GM23338 (cell line): Measurements from ENCODE around the gene LYZL2. TPM values are rescaled to one million over a fixed set of nuclear protein-coding genes. Genes with fewer than 3 reads are reported as not detected.
"Not testable (repeated sequence)": the region's sequence is repeated elsewhere in the genome, so short reads cannot be mapped to it uniquely, and the experiment has no call there.

ENCODE experiments used
- ATAC-seq: fragments of 200-7000 bp; cut with Tn5 transposase; 3 replicates; pipeline ENCODE4 v1.9.1; 2020
- DNase-seq: peaks from one replicate; pipeline ENCODE4 v3.0.0-alpha.2; 2015; ENCODE audit warnings: low spot score
- H2AFZ ChIP-seq: fragments of 200-600 bp; sonication (generic); 2 replicates; pipeline ENCODE4 v1.8.0; 2016; ENCODE audit warnings: antibody characterized with exemption, mild to moderate bottlenecking, moderate library complexity
- H3F3A ChIP-seq: fragments of 200-600 bp; sonication (generic); replicated peaks from 2 replicates; pipeline ENCODE4 v1.8.0; 2017; ENCODE audit warnings: antibody characterized with exemption, mixed run types, low read depth
- H3K27ac ChIP-seq: fragments of 200-600 bp; sonication (generic); 2 replicates; pipeline ENCODE4 v1.6.1; 2016; ENCODE audit warnings: low read depth
- H3K27me3 ChIP-seq: fragments of 200-600 bp; sonication (generic); 2 replicates; pipeline ENCODE4 v1.8.0; 2016; ENCODE audit warnings: mild to moderate bottlenecking, mixed run types, moderate library complexity; ENCODE audit not compliant: insufficient read depth
- H3K36me3 ChIP-seq: fragments of 200-600 bp; sonication (generic); 2 replicates; pipeline ENCODE4 v1.8.0; 2016; ENCODE audit warnings: mild to moderate bottlenecking; ENCODE audit not compliant: insufficient read depth
- H3K4me1 ChIP-seq: fragments of 200-600 bp; sonication (generic); 2 replicates; pipeline ENCODE4 v1.8.0; 2016; ENCODE audit warnings: mild to moderate bottlenecking, moderate library complexity; ENCODE audit not compliant: insufficient read depth
- H3K4me2 ChIP-seq: fragments of 200-600 bp; sonication (generic); 2 replicates; pipeline ENCODE4 v1.7.1; 2017; ENCODE audit warnings: mixed run types
- H3K4me3 ChIP-seq: fragments of 200-600 bp; sonication (generic); 2 replicates; pipeline ENCODE4 v1.6.1; 2016; ENCODE audit warnings: mixed run types
- H3K79me2 ChIP-seq: fragments of 200-600 bp; sonication (generic); replicated peaks from 2 replicates; pipeline ENCODE4 v1.8.0; 2017; ENCODE audit warnings: mild to moderate bottlenecking; ENCODE audit not compliant: insufficient read depth
- H3K9me2 ChIP-seq: fragments of 200-600 bp; sonication (generic); 2 replicates; pipeline ENCODE4 v1.8.0; 2017; ENCODE audit not compliant: insufficient read depth
- H4K20me1 ChIP-seq: fragments of 200-600 bp; sonication (generic); replicated peaks from 2 replicates; pipeline ENCODE4 v1.8.0; 2017; ENCODE audit warnings: mild to moderate bottlenecking; ENCODE audit not compliant: insufficient read depth
- H3K27ac Mint-ChIP-seq: 2 replicates; pipeline ENCODE4 v1.8.0; 2020; ENCODE audit warnings: inconsistent platforms, mild to moderate bottlenecking, moderate library complexity, mixed read lengths
- H3K27me3 Mint-ChIP-seq: 3 replicates; pipeline ENCODE4 v1.8.0; 2022; ENCODE audit warnings: low read depth, mild to moderate bottlenecking, moderate library complexity, mixed read lengths, inconsistent platforms; ENCODE audit not compliant: insufficient read depth, poor library complexity
- H3K36me3 Mint-ChIP-seq: 3 replicates; pipeline ENCODE4 v1.8.0; 2021; ENCODE audit warnings: low read depth, mild to moderate bottlenecking, inconsistent platforms, moderate library complexity, mixed read lengths
- H3K4me1 Mint-ChIP-seq: 3 replicates; pipeline ENCODE4 v1.8.0; 2020; ENCODE audit warnings: mild to moderate bottlenecking, inconsistent platforms, mixed read lengths
- H3K4me3 Mint-ChIP-seq: 3 replicates; pipeline ENCODE4 v1.8.0; 2021; ENCODE audit warnings: moderate library complexity, mild to moderate bottlenecking, inconsistent platforms, mixed read lengths
- H3K9me3 Mint-ChIP-seq: 3 replicates; pipeline ENCODE4 v1.8.0; 2020; ENCODE audit warnings: moderate library complexity, mild to moderate bottlenecking, inconsistent platforms, mixed read lengths
- EZH2 ChIP-seq: fragments of 200-600 bp; sonication (generic); IDR thresholded peaks from one replicate; pipeline ENCODE4 v1.8.0; 2017; ENCODE audit warnings: antibody characterized with exemption, mild to moderate bottlenecking, low read depth; ENCODE audit not compliant: unreplicated experiment
- JUNB ChIP-seq: IDR thresholded peaks from one replicate; pipeline ENCODE4 v1.6.1; 2016; ENCODE audit warnings: antibody characterized with exemption; ENCODE audit not compliant: unreplicated experiment
- NANOG ChIP-seq: IDR thresholded peaks from 2 replicates; pipeline ENCODE4 v1.6.1; 2016; ENCODE audit warnings: antibody characterized with exemption, borderline replicate concordance
- ZNF114 ChIP-seq: fragments of 250-450 bp; sonication (Bioruptor Pico); IDR thresholded peaks from 2 replicates; pipeline ENCODE4 v1.5.0; 2020; ENCODE audit warnings: mild to moderate bottlenecking, moderate library complexity
- ZNF331 ChIP-seq: fragments of 250-450 bp; sonication (Bioruptor Pico); IDR thresholded peaks from 2 replicates; pipeline ENCODE4 v1.5.0; 2020; ENCODE audit warnings: low read depth, mild to moderate bottlenecking, moderate library complexity
- polyA plus RNA-seq: library from polyadenylated mRNA; unstranded; fragments of >200 nt; fragmentation: Nextera tagmentation; extraction: Ambion mirVana; gene quantifications from 2 replicates; pipeline ENCODE4 v1.2.1, GENCODE V29; 2016
- total RNA-seq: library from RNA; depleted of rRNA; stranded (reverse); fragments of >200 nt; shearing (Covaris generic); gene quantifications from 2 replicates; pipeline ENCODE4 v1.2.3, GENCODE V29; 2014
- TF ChIP-seq, protein P1 (sequence below): fragments of 250-450 bp; sonication (Bioruptor Pico); IDR thresholded peaks from 2 replicates; pipeline ENCODE4 v1.5.0; 2020; ENCODE audit warnings: mild to moderate bottlenecking, moderate library complexity

Gene LYZL2
- total and polyA plus RNA-seq, 2 experiments from 2014 or later: not detected

DNA sequence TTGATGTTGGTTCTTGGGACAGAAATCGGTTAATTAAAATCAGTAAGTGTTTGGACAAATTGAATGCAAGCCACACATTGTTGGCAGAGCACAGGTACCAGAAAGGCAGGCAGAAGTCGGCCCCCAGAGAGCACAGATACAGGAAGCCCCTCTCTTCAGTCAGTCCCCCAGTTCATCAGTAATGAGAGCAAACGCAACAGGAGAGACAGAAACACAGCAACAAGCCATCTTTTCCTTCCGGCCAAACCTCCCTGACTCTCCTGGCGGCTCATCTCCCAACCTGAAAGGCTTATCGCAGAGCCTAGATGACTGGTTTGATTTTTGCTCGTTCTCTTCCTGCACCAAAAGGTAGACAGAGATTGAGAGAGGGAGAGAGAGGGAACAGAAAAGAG, 32.1 kb downstream of the LYZL2 start:
- Mint-ChIP-seq H3K27me3 (peaks cover 30% of the 10 kb centered on the region), H3K4me1 (peaks cover 42% of the 10 kb centered on the region), H3K4me3 (peak overlapping the region; percentile 56), H3K27ac (0 out of 2 replicates have a peak overlapping the region, but pooled peaks have one; percentile 18)
- H3K4me2 ChIP-seq: peak overlapping the region; percentile 76
- H3K9me3 Mint-ChIP-seq, H3K79me2 ChIP-seq, H3K36me3 ChIP-seq, H3F3A ChIP-seq, DNase-seq, H3K27ac ChIP-seq, H2AFZ ChIP-seq, H3K9me2 ChIP-seq, H3K36me3 Mint-ChIP-seq, H4K20me1 ChIP-seq: not testable (repeated sequence)
- peak overlapping the region; percentile 35 for H3K4me3 ChIP-seq
- peak; percentile 51 for ATAC-seq
- H3K27me3 ChIP-seq: peaks cover 33% of the 10 kb centered on the region
- H3K4me1 ChIP-seq: peaks cover 25% of the 10 kb centered on the region

GRCh38 chr10:30596493-30597432, 32.8 kb downstream of the LYZL2 start:
- H3K4me3 ChIP-seq: peak overlapping the region; percentile 35
- DNase-seq (peak; percentile 48), ATAC-seq (peak; percentile 86)
- Mint-ChIP-seq H3K4me3 (peak overlapping the region; percentile 56), H3K27ac (0 out of 2 replicates have a peak overlapping the region, but pooled peaks have one; percentile 18), H3K27me3 (peaks cover 34% of the 10 kb centered on the region), H3K4me1 (peaks cover 42% of the 10 kb centered on the region)
- peak overlapping the region; percentile 76 for H3K4me2 ChIP-seq
- H2AFZ ChIP-seq, H3F3A ChIP-seq, H3K36me3 ChIP-seq, H3K9me2 ChIP-seq, H3K9me3 Mint-ChIP-seq, H3K27ac ChIP-seq, H3K79me2 ChIP-seq, H3K36me3 Mint-ChIP-seq, H4K20me1 ChIP-seq: not testable (repeated sequence)
- peaks cover 25% of the 10 kb centered on the region for H3K4me1 ChIP-seq
- peaks cover 33% of the 10 kb centered on the region for H3K27me3 ChIP-seq

DNA sequence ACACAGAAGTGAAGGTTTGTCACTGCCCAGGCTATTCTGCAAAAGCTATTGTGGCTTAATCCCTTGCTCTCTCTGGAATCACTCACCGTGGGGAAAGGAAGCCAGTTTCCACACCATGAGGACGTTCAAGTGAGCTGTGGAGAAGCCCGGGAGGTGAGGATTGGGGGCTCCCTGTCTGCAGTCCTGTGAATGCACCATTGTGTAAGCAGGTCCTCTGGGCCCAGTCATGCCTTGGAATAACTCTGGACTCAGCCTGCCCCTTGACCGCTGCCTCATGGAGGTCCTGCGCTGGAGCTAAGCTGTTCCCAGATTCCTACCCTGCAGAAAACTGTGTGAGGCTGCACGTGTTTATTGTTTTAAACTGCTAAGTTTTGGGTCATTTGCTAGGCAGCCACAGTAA, 33.5 kb downstream of the LYZL2 start:
- H3K4me1 Mint-ChIP-seq: peaks cover 45% of the 10 kb centered on the region
- H3K27me3 ChIP-seq: peaks cover 33% of the 10 kb centered on the region
- no peak for ATAC-seq

GRCh38 chr10:30594077-30594476, 35.5 kb downstream of the LYZL2 start:
- no peak for DNase-seq
- Mint-ChIP-seq H3K4me1 (peaks cover 41% of the 10 kb centered on the region), H3K4me3 (no peak overlapping the region), H3K27me3 (peaks cover 37% of the 10 kb centered on the region), H3K9me3 (no peaks in the 10 kb centered on the region; the same call in 2 of the 3 replicates), H3K27ac (no peak overlapping the region), H3K36me3 (no peaks in the 10 kb centered on the region)
- H3K27me3 ChIP-seq: peaks cover 33% of the 10 kb centered on the region
- H3K27ac ChIP-seq: no peak overlapping the region
- no peak overlapping the region for H3K4me2 ChIP-seq
- no peak overlapping the region for H3K4me3 ChIP-seq
- ATAC-seq: no peak
- H4K20me1 ChIP-seq: no peaks in the 10 kb centered on the region
- no peaks in the 10 kb centered on the region for H3F3A ChIP-seq
- H3K36me3 ChIP-seq: no peaks in the 10 kb centered on the region
- H3K4me1 ChIP-seq: peaks cover 25% of the 10 kb centered on the region
- H3K9me2 ChIP-seq: no peaks in the 10 kb centered on the region
- H3K79me2 ChIP-seq: no peaks in the 10 kb centered on the region
- H2AFZ ChIP-seq: no peak overlapping the region
- no peak for TF ChIP-seq EZH2
- TF ChIP-seq, protein P1, sequence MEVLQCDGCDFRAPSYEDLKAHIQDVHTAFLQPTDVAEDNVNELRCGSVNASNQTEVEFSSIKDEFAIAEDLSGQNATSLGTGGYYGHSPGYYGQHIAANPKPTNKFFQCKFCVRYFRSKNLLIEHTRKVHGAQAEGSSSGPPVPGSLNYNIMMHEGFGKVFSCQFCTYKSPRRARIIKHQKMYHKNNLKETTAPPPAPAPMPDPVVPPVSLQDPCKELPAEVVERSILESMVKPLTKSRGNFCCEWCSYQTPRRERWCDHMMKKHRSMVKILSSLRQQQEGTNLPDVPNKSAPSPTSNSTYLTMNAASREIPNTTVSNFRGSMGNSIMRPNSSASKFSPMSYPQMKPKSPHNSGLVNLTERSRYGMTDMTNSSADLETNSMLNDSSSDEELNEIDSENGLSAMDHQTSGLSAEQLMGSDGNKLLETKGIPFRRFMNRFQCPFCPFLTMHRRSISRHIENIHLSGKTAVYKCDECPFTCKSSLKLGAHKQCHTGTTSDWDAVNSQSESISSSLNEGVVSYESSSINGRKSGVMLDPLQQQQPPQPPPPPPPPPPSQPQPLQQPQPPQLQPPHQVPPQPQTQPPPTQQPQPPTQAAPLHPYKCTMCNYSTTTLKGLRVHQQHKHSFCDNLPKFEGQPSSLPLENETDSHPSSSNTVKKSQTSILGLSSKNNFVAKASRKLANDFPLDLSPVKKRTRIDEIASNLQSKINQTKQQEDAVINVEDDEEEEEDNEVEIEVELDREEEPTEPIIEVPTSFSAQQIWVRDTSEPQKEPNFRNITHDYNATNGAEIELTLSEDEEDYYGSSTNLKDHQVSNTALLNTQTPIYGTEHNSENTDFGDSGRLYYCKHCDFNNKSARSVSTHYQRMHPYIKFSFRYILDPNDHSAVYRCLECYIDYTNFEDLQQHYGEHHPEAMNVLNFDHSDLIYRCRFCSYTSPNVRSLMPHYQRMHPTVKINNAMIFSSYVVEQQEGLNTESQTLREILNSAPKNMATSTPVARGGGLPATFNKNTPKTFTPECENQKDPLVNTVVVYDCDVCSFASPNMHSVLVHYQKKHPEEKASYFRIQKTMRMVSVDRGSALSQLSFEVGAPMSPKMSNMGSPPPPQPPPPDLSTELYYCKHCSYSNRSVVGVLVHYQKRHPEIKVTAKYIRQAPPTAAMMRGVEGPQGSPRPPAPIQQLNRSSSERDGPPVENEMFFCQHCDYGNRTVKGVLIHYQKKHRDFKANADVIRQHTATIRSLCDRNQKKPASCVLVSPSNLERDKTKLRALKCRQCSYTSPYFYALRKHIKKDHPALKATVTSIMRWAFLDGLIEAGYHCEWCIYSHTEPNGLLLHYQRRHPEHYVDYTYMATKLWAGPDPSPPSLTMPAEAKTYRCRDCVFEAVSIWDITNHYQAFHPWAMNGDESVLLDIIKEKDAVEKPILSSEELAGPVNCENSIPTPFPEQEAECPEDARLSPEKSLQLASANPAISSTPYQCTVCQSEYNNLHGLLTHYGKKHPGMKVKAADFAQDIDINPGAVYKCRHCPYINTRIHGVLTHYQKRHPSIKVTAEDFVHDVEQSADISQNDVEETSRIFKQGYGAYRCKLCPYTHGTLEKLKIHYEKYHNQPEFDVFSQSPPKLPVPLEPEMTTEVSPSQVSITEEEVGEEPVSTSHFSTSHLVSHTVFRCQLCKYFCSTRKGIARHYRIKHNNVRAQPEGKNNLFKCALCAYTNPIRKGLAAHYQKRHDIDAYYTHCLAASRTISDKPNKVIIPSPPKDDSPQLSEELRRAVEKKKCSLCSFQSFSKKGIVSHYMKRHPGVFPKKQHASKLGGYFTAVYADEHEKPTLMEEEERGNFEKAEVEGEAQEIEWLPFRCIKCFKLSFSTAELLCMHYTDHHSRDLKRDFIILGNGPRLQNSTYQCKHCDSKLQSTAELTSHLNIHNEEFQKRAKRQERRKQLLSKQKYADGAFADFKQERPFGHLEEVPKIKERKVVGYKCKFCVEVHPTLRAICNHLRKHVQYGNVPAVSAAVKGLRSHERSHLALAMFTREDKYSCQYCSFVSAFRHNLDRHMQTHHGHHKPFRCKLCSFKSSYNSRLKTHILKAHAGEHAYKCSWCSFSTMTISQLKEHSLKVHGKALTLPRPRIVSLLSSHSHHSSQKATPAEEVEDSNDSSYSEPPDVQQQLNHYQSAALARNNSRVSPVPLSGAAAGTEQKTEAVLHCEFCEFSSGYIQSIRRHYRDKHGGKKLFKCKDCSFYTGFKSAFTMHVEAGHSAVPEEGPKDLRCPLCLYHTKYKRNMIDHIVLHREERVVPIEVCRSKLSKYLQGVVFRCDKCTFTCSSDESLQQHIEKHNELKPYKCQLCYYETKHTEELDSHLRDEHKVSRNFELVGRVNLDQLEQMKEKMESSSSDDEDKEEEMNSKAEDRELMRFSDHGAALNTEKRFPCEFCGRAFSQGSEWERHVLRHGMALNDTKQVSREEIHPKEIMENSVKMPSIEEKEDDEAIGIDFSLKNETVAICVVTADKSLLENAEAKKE: no peak

More for the DNA sequence above, 33.5 kb downstream of the LYZL2 start:
- Histone ChIP-seq H3K9me2 (no peaks in the 10 kb centered on the region), H3K4me2 (no peak overlapping the region), H3K27ac (no peak overlapping the region), H3F3A (no peaks in the 10 kb centered on the region), H4K20me1 (no peaks in the 10 kb centered on the region), H2AFZ (no peak overlapping the region), H3K36me3 (no peaks in the 10 kb centered on the region), H3K4me1 (peaks cover 25% of the 10 kb centered on the region), H3K79me2 (no peaks in the 10 kb centered on the region), H3K4me3 (no peak overlapping the region)
- H3K27me3 Mint-ChIP-seq: peaks cover 34% of the 10 kb centered on the region
- no peaks in the 10 kb centered on the region; the same call in 2 of the 3 replicates for H3K9me3 Mint-ChIP-seq
- no peaks in the 10 kb centered on the region for H3K36me3 Mint-ChIP-seq
- no peak overlapping the region for H3K27ac Mint-ChIP-seq
- H3K4me3 Mint-ChIP-seq: no peak overlapping the region
- no peak for TF ChIP-seq NANOG
- TF ChIP-seq EZH2: no peak
- no peak for TF ChIP-seq JUNB
- no peak for TF ChIP-seq ZNF114 (CRISPR knock-in tag)
- TF ChIP-seq ZNF331 (CRISPR knock-in tag): no peak
- DNase-seq: no peak
